ENCODE results near the gene TMEM269.

Gene TMEM269

DNA sequence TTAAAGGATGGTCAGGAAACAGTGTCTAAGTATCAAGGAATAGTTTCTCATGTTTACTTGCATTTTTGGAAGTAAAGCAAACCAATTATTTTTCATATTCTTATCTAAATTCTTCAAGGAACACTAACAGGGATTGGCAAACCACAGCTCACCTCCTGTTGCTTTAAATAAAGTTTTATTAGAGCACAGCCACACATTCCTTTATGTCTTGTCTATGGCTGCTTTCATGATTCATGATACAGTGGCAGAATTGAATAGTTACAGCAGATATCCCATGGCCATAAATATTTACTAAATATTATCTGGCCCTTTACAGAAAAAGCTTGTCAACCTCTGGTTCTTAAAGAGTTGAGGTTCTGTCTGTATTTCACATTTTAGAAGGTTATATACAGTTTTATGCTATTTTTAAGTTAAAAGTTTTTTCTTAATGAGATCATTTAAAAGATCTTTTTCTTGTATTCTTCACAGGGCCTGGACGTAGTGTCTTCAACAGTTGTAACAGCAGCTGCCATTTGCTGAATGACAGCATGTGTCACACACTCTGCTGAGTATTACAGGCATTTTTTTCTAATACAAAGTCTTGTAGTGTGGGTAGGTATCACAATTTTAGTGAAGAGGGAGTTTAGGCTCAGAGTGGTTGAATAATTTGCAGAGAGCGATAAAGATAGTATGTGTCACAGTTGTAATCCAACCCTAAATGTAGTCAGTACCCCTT, 64.2 kb downstream of the TMEM269 start:
- H3K27ac ChIP-seq (ENCODE audit: low read depth, low read length, severe bottlenecking), result no peak overlapping the region
- peaks cover 12% of the 10 kb centered on the region for H3K4me1 ChIP-seq (ENCODE audit: control insufficient read depth, insufficient read depth, low read length, poor library complexity, severe bottlenecking)
- WGBS, 2 experiments (ENCODE audit: insufficient coverage in 2 of 2), result 80% methylated on average over 1 of the region's 2 CpGs; no CpG with 5 or more reads in 1 of the 2 experiments
- peaks cover 49% of the 10 kb centered on the region for H3K36me3 ChIP-seq (ENCODE audit: control insufficient read depth, insufficient read depth, low read length)
- H3K4me3 ChIP-seq (ENCODE audit: extremely low read depth, insufficient read depth, low read length, poor library complexity, severe bottlenecking), result no peak overlapping the region
- no peaks in the 10 kb centered on the region for H3K9me3 ChIP-seq (ENCODE audit: control insufficient read depth, low read length)

GRCh38 chr1:42849944-42850343, 65.2 kb downstream of the TMEM269 start:
- Histone ChIP-seq H3K27ac (ENCODE audit: low read depth, low read length, severe bottlenecking) (no peak overlapping the region), H3K4me3 (ENCODE audit: extremely low read depth, insufficient read depth, low read length, poor library complexity, severe bottlenecking) (no peak overlapping the region), H3K4me1 (ENCODE audit: control insufficient read depth, insufficient read depth, low read length, poor library complexity, severe bottlenecking) (peaks cover 12% of the 10 kb centered on the region), H3K9me3 (ENCODE audit: control insufficient read depth, low read length) (no peaks in the 10 kb centered on the region), H3K36me3 (ENCODE audit: control insufficient read depth, insufficient read depth, low read length) (peaks cover 49% of the 10 kb centered on the region)
- 98 to 100% methylated on average over 5 of the region's 5 CpGs for WGBS, 2 experiments (ENCODE audit: insufficient coverage in 2 of 2)

Measured in mesodermal cell (in vitro differentiated cells).